GDM1 (cell line): ENCODE measurements around the gene CASKIN2.
"Not testable (repeated sequence)": the region's sequence is repeated elsewhere in the genome, so short reads cannot be mapped to it uniquely, and the experiment has no call there.

Source experiments
- DNase-seq: peaks from one replicate; lab custom pipeline; 2025; lab: John Stamatoyannopoulos, UW

Gene CASKIN2

DNA sequence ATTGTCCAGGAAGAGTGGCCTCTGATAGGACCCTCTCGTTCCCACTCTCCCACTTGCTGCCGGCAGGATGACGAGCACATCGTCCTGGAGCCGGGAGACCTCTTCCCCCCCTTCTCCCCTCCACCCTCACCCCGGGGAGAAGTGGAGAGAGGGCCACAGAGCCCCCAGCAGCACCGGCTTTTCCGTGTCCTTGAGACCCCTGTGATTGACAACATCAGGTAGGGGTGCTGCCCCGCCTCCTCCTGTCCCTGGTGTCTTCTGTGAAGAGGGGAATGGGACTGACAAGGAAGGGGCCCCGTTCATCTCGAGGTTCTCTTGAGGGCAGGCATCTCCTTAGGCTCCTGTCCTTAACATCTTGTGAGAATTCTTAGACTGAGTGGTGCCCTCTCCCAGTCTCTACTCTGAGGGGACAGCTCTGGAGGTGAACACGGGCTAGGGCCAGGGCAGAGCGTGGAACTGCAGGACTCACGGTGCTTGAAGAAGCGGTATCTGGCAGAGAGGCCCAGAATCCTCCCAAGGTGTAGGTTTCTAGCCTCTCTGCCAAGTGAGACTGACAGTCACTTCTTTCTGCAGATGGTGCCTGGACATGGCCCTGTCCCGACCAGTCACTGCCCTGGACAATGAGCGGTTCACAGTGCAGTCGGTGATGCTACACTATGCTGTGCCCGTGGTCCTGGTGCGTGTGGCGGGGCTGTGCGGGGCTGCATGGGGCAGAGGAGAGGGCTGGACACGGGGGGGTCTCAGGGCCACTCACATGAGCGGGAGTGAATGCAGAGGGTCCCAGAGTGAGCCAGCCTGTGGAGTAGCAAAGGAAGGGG is 26.4 kb downstream of the CASKIN2 start:
- DNase-seq, result no peak

DNA sequence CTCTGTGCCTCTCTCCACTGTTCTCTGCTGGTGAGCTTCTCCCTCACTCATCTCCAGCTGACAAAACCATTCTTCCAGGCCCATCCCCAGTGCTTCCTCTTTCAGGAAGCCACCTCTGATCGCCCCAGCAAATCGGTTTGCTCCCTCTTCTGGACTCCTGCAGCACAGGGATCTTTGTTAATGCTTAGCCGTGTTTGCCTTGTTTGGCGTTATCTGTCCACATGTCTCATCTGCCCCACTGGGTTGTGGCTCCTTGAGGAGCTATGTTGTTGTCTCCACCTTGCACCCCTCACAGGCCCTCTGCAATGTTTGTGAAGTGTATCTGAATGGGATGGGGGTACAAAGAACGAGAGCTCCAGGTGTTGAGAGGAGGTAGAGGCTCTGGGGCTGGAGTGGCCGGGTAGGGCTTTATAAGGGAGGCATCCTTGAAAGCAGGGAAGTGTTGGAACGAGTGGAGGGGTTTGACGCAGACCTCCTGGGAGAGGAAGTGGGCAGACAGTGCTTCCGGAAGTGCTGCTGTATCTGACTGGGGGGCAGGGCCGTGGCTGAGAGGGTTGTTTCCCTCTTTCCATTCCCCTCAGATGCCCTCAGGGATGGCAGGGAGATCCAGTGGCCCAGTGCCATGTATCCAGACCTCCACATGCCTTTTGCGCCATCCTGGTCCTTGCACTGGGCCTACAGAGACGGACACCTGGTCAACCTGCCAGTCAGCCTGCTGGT is 27.8 kb downstream of the CASKIN2 start:
- DNase-seq, result peak; percentile 81

DNA sequence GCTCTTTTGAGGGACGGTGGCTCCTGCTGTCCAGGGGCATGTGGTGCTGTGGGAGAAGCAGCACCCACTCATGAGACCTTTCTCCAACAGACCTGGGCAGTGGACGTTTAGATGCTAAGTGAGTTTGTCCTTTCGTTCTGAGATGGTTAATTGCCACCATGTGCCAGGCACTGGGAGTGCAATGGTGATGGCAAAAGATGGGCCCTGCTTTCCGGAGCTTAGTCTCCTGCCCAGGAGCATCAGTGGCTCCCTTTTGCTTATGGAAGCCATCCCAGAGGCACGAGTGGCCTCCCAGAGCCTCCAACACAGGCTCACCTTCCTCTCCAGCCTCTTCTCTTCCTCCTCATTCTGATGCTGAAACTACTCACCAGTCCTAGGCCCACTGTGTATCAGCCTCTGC is 28.4 kb downstream of the CASKIN2 start:
- no peak for DNase-seq

DNA sequence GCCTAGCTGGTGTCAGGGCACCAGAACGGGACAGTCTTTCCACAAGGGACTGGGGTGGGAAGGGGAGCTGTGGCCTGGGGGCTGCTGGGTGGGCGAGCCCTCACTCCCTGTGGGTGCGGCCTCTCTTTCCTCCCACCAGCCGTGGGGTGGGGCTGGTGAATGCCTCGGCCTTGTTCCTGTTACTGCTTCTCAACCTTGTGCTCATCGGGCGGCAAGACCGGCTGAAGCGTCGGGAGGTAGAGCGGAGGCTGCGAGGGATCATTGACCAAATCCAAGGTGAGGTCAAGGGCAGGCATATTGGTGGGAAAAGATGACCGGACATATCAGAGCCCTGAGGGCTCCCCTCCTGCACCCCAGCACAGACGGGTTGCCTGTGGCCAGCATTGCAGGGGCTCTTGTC is 29.2 kb downstream of the CASKIN2 start:
- no peak for DNase-seq

DNA sequence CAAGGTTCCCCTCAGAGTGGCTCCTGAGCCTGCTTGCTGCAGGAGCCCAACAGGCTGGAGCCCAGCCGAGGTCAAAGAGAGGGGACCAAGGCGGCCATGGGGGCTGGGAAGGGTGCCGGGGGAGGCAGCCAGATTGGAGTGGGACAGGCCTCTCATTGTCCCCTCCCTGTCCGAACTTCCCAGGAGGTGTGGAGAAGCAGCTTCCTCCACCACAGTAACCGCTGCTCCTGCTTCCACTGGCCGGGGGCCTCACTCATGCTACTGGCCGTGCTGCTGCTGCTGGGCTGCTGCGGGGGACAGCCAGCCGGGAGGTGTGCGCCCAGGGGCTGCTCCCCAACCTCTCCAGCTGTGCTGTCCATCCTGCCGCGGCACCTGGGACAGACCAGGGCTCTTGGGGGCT is 29.6 kb downstream of the CASKIN2 start:
- no peak for DNase-seq

DNA sequence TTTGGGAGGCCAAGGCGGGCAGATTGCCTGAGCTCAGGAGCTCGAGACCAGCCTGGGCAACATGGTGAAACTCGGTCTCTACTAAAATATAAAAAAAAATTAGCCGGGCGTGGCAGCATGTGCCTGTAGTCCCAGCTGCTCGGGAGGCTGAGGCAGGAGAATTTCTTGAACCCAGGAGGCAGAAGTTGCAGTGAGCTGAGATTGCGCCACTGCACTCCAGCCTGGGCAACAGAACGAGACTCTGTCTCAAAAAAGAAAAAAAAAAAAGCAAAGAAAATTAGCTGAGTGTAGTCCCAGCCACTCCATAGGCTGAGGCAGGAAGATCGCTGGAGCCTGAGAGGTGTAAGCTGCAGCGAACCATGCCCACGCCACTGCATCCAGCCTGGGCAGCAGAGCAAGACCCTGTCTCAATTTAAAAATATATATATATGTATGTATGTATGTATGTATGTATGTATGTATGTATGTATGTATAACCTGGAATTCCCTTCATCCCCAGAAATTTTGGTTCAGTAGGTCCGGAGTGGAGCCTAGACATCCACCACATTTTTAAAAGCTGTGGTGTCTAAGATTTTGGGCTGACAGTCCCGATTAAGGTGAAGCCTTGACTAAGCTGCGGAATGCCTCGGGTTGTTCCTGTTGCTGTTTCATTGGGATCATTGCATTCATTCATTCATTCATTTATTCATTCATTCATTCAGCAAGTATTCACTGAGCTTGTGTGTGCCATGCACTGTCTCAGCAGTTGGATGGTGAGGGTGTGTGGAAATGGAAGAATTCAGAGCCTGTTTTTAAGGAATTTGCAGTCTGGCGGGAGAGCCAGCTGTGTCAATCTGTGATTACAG is 33.0 kb downstream of the CASKIN2 start:
- no peak for DNase-seq

DNA sequence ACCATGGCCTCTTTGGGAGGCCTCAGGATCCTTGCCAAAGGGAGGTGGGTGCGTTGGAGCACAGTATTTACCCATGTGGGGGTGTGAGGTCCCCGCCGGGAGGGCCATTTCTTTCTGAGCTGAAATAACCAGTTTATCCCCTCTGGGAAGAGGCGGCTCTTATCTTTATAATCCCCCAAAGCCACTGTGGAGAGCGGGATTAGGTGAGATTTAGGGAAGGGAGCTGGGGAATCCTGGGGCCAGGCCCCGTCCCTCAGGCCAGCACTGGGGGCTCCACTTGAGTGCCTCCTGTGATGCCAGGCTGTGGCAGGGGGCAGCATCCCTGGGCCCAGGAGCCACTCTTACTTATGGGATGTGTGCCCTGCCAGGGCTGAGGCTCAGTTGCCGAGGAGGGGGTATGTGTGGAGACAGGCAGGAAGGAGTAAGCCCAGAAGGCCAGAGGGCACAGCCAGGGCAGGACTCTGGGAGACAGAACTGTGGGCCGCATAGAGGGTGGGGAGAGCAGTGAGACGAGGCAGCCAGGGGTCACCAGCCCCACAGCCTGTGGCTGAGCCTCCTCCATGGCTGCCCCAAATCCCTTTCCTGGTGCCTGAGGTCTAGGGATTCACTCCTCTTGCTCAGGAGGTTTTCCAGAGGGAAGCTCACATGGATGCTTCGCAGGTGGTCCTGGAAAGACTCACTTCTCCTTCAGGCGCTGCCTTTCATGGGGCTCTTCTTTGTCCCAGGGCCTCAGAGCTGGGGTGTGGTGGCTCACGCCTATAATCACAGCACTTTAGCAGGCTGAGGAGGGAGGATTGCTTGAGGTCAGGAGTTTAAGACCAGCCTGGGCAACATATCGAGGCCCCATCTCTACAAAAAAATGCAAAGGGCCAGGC is 33.9 kb downstream of the CASKIN2 start:
- DNase-seq, result no peak

DNA sequence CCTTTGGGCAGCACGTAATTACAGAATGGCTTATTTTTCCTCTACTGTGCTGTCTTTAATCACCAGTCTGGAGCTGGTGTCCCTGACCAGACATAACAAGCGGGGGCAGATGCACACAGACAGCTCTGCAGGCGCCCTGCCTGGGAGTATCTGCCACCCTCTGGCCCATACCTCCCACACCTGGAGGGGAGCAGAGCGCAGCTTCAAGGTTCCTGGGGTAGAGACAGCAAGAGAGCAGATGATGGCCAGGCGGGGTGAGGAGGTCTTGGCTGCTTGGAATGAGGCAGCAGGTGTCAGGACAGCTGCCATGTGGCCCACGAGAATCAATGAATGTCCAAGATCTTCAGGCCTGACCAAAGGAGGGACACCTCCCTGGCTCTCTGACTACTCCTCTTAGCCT is 35.1 kb downstream of the CASKIN2 start:
- DNase-seq, result no peak

DNA sequence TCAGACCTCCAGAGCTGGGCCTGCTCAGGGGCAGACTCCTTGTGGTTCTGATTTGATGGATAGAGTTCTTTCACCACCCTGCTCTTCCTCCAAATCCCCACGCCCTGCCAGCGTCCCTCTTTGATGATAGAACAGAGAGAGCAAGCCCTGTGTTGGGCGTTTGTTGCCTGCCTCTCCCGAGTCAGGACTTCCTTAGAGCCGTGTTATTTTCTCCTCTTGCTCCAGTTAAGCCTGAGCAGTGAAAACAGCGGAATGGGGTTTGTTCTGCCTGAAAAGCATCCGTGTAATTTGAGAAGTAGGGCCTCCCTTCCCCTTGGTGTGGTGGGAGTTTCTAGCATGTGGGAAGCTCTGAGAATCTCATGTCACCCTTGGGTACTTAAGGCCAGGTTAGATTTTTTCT is 36.8 kb downstream of the CASKIN2 start:
- no peak for DNase-seq

DNA sequence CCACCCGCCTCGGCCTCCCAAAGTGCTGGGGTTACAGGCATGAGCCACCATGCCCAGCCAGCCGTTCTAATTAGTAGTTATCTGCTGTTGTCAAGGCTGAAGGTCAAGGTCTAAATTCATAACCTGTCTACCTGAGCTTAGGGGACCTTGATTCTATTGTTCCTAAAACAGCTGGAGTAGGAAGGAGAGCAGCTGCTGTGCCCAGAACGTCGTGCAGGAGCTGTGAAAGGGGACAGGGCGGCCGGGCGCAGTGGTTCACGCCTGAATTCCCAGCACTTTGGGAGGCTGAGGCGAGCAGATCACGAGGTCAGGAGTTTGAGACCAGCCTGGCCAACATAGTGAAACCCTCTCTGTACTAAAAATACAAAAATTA is 37.9 kb downstream of the CASKIN2 start:
- DNase-seq, result not testable (repeated sequence)

DNA sequence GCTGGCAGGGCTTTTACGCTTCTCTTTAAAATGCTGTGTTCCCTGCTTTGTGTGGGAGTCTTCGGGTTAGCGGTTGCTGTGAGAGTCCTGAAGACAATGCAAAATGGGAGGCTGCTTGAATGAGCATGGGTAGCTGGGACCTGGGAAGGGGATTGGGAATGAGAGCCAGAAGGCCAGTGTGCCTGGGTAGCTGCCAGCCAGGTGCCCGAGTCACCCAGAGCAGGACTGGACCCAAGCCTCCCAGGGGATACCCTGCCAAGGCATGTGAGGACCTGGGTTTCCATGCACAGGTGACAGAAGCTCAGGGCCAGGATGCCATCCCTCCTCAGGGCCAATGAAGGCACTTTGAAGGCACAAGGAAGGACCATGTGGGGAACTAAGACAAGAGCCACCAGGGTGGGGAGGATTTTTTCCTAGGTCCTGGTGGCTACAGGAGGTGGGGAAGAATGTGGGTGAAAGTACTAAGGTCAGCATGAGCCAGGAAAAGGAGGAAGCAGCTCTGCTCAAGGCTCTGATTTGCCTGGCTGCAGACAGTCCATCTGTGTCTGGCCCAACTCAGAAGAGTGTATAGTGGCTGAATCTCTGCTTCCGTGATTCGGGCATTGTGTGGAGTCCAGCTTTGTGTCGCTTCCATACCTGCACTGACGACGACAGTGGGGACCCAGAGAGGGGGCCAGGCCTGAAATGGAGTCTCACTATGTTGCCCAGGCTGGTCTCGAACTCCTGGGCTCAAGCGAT is 38.4 kb downstream of the CASKIN2 start:
- DNase-seq, result no peak

DNA sequence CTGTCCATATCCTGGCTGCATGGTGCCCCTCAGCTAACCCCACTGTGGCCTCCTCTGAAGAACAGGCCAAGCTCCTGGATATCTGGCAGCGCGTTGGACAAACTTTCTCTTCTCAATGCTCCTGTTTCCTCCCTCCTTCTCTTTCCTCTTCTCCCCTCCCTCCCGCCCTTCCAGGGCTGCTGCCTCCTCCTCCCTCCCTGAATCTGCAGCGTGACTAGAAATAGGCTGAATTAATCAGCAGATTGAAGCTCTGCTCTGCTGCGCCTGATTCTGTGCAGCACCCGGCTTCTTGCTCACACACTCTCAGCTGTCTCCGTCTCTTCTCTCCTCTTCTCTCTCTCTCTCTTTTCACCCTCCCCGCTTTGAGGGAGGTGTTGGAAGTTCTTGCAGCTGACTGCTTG is 39.1 kb downstream of the CASKIN2 start:
- DNase-seq, result no peak

DNA sequence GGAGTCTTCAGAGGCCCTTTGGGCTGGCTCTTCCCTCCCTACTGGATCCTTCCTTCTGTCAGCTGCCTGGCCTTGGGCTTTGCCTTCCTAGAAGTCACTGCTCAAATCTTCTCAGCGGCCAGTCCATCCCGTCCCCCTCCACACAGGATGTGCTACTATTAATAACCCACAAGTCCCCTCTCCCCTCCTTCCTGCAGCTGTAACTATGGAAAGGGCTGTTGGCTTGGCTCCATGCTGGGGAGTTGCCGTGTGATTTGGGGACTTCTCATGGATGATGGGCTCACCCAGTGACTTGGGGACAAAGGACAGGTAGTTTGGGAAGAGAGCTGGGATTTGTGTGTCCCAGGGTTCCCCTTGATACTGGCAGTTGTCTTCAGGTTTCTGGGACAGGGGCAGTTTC is 39.5 kb downstream of the CASKIN2 start:
- no peak for DNase-seq

DNA sequence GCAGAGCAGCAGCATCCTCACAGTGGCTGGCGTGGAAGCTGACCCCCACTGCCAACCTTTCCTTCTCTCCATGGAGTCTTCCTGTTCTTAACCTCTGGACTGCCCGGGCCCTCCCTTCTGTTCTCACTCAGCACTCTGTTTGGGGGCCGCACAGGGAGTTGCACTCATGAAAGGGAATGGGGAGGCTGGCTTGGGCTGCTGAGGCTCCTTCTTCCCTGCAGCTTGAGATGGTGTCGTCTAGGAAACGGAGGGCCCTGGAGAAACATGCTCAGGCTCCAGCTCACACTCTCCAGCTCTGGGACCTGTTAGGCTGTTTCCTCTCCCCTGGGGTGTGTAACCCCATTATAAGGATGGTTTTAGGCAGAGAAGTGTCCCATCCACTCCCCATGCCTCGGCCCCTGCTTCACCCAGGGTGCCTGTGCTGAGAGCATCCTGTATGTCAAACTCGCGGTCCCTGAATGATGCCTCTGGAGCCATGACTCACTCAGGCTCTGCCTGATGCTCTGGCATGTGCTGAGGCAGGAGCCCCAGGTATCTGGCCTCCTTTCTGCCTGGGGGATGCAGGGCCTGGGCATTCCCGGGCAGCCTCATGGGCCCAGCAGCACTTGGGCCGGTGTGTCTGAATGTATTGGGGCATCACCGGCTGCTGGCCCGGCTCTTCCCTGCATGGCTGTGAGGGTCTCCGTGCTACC is 40.0 kb downstream of the CASKIN2 start:
- no peak for DNase-seq

DNA sequence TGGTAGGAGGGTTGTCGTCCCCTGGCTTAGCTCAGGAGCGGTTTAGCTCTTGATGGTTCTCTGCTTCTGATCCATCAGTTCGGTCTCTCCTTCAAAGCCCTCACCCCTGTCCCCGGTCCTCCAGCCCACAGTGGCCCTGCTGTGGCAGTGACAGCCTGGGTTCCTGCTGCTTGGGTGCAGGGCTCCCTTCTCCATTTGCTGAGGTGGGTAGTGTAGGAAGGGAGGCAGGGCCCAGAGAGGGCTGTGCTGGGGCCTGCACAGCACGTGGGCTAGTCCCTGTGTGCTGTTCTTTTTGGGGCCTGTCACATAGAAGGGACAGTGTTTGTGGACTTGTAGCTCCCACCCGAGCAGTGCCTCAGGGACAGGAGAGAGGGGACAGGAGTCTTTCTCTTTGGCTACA is 40.6 kb downstream of the CASKIN2 start:
- no peak for DNase-seq

DNA sequence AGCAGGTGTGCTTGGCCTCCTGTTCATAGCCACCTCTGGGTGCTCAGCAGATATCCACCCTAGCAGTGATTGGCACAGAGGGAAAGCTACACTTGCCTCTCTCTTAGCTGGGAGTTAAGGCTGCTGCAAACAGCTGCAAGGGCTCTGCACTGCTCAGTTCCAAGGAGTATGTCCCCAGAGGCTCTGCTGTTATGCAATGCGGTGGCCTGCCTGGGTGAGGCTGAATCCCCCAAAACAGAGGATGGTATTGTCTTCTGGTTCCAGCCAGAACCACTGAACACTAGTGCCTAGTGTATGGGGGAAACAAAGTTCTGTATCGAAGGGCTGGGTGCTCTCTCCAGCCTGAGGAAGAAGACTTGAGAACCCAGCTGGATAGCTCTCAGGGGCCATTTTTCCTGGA is 42.1 kb downstream of the CASKIN2 start:
- DNase-seq, result no peak

DNA sequence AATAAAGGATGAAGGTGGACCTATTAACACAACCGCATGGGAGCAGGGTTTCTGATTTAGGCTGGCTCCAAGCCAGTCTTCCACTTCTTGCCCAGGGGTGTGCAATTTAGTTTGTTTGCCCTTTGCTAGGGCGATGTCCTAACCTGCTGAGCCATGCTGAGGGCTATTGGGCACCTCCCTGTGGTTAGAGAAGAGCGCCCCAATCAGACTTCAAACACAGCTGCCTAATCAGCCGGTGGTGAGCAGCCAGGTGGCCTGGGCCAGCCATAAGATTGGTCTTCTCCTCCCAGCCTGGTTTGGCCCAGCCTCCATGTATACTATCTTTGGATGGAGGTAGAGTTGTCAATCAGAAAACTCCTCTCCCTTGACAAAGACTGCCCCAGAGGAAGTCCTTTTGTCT is 43.2 kb downstream of the CASKIN2 start:
- no peak for DNase-seq

DNA sequence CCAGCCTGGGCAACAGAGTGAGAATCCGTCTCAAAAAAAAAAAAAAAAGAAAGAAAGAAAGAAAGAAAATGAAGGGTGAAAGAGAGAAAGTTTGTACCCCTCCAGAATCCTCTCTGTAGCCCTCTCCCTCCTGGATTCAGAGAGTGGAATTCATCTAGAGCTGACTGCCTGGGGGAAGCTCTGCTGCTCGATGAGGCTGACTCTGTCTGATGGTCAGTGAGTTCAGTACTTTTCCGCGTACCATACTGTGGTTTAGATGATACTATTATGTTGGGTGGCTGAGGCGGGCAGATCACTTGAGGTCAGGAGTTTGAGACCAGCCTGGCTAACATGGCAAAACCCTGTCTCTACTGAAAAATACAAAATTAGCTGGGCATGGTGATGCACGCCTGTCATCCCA is 44.1 kb downstream of the CASKIN2 start:
- DNase-seq, result no peak

DNA sequence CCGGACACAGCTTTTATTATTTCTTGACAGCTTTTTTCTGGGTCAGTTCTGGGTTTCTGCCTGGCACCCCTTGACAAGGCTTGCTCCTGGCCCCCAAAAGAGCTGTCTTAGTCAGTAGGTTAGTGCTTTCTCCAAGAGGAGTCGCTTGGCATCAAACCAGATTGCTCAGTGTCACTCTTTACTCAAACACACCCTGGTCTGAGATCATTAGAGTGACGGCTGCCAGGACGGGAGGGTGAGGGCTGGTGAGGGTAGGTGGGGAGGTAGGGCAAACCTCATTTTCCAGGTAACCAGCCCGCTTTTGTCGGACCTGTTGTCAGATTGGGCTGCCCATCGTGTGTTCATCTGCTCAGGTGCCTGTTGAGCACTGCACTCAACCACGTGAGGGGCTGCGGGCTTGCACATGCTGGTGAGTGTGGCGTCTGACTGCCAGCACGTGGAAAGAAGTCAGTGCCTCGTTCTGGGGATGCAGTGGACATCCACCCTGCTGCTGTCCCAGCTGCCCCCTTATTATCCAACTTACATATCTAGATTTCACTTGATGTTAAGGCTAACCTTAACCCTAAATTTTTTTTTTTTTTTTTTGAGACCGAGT is 46.5 kb downstream of the CASKIN2 start:
- no peak for DNase-seq

DNA sequence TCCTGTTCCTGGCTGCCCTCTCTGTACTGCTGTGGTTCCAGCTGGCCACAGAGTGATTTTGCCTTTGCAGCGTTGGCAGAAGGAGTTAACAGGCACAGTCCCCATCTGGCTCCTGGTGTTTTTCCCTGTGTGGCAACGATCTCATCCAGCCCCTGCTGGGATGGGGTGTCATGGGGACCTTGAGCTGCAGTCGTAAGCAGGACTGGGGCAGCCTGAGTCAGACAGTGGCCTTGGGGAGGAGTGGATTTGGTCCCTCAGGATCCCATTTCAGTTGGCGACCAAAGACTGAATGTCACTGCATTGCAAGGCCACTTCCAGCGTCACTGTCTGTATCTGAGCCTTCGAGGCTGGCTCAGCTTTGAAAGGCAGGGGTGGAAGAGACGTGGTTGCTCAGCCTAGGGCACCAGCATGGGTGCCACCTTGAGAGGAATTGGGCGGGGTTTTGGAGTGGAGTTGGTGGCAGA is 47.0 kb downstream of the CASKIN2 start:
- no peak for DNase-seq
